ENCODE measurements around the gene C1orf21.

The C1orf21 gene

DNA sequence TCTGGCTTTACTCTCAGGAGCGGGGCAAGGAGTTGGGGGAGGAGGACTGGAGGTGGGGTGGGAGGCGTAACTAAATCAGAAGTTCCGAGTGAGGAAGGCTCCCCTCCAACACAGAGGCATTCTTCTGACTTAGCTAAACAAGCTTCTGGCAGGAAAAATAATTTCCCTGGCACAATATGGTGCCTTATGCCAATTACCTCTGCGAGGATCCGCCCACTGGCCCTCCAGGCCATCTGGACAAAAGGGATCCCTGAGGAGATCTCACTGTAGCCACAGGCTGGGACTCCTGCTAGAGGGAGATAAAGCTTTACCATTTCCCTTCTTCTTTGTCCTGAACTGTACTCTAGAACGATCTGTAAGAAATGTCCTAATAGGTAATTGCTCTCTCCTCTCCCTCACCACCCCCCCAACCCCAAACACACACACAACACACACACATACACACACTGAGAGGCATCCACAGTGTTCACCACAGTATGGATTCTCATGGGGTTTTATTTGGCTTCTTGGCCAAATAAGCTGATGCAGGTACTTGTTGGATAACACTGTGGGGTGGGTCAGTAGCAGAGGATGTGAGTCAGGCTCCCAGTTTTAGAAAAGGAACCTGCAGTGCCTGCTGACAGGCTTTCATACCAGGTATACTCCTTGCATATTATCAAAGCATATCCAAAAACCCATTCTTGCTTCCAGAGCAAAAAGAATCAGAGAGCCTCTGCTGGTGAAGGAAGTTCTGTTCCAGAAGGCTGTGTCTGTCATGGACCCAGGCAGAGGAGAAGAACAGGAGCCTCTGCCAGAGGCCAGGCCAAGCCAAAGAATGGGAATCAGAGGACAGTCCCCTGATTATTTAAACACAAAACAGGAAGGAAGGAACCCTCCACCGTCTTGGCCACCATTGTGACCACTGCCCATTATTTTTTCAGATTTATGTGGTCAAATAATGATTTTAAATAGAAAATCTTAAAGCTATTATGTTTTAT, 169.1 kb downstream of the C1orf21 start:
- no peaks in the 10 kb centered on the region for H3K9me3 ChIP-seq (ENCODE audit: control insufficient read depth, insufficient read depth, low read length)
- no peaks in the 10 kb centered on the region for H3F3A ChIP-seq (ENCODE audit: control insufficient read depth, insufficient read depth)
- no peak overlapping the region for H3K4me3 ChIP-seq (ENCODE audit: low read length)
- no peaks in the 10 kb centered on the region for H4K20me1 ChIP-seq (ENCODE audit: control insufficient read depth, insufficient read depth, low read depth, low read length)
- peaks cover 16% of the 10 kb centered on the region for H3K27me3 ChIP-seq (ENCODE audit: control insufficient read depth, low read length)
- TF ChIP-seq, protein P1, sequence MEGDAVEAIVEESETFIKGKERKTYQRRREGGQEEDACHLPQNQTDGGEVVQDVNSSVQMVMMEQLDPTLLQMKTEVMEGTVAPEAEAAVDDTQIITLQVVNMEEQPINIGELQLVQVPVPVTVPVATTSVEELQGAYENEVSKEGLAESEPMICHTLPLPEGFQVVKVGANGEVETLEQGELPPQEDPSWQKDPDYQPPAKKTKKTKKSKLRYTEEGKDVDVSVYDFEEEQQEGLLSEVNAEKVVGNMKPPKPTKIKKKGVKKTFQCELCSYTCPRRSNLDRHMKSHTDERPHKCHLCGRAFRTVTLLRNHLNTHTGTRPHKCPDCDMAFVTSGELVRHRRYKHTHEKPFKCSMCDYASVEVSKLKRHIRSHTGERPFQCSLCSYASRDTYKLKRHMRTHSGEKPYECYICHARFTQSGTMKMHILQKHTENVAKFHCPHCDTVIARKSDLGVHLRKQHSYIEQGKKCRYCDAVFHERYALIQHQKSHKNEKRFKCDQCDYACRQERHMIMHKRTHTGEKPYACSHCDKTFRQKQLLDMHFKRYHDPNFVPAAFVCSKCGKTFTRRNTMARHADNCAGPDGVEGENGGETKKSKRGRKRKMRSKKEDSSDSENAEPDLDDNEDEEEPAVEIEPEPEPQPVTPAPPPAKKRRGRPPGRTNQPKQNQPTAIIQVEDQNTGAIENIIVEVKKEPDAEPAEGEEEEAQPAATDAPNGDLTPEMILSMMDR (IDR thresholded peaks at IDR 0.05; ENCODE audit: low read depth, low read length, poor library complexity, severe bottlenecking): no peak
- no peak for TF ChIP-seq EZH2phosphoT487 (IDR thresholded peaks at IDR 0.05; ENCODE audit: borderline replicate concordance, low read length)
- no peaks in the 10 kb centered on the region for H3K4me1 ChIP-seq (ENCODE audit: control insufficient read depth, low read length)
- no peaks in the 10 kb centered on the region for H3K36me3 ChIP-seq (ENCODE audit: control insufficient read depth, low read length)
- H3K4me2 ChIP-seq (ENCODE audit: low read length): no peak overlapping the region
- H3K79me2 ChIP-seq (ENCODE audit: control insufficient read depth, low read length): no peaks in the 10 kb centered on the region
- no peak overlapping the region for H3K27ac ChIP-seq (ENCODE audit: low read depth, low read length)
- no peaks in the 10 kb centered on the region for H3K9me2 ChIP-seq (replicated peaks; ENCODE audit: control insufficient read depth, low read length)

- H3K79me2 ChIP-seq (ENCODE audit: control insufficient read depth, low read length): no peaks in the 10 kb centered on the region
- no peaks in the 10 kb centered on the region for H3K9me2 ChIP-seq (replicated peaks; ENCODE audit: control insufficient read depth, low read length)
- H3K27ac ChIP-seq (ENCODE audit: low read depth, low read length): no peak overlapping the region
- TF ChIP-seq, protein P1 (IDR thresholded peaks at IDR 0.05; ENCODE audit: low read depth, low read length, poor library complexity, severe bottlenecking): no peak
- TF ChIP-seq EZH2phosphoT487 (IDR thresholded peaks at IDR 0.05; ENCODE audit: borderline replicate concordance, low read length): no peak
- H3K9me3 ChIP-seq (ENCODE audit: control insufficient read depth, insufficient read depth, low read length): no peaks in the 10 kb centered on the region
- no peaks in the 10 kb centered on the region for H4K20me1 ChIP-seq (ENCODE audit: control insufficient read depth, insufficient read depth, low read depth, low read length)
- H3K36me3 ChIP-seq (ENCODE audit: control insufficient read depth, low read length): no peaks in the 10 kb centered on the region
- no peak overlapping the region for H3K4me2 ChIP-seq (ENCODE audit: low read length)
- H3K27me3 ChIP-seq (ENCODE audit: control insufficient read depth, low read length): peaks cover 19% of the 10 kb centered on the region
- H3F3A ChIP-seq (ENCODE audit: control insufficient read depth, insufficient read depth): no peaks in the 10 kb centered on the region
- no peaks in the 10 kb centered on the region for H3K4me1 ChIP-seq (ENCODE audit: control insufficient read depth, low read length)
- H3K4me3 ChIP-seq (ENCODE audit: low read length): no peak overlapping the region
Measured at GRCh38 chr1:184556665-184557064, 169.8 kb downstream of the C1orf21 start.

GRCh38 chr1:184557423-184558347, 170.9 kb downstream of the C1orf21 start:
- Histone ChIP-seq H3K27ac (ENCODE audit: low read depth, low read length) (no peak overlapping the region), H3K4me2 (ENCODE audit: low read length) (no peak overlapping the region), H3F3A (ENCODE audit: control insufficient read depth, insufficient read depth) (no peaks in the 10 kb centered on the region), H3K36me3 (ENCODE audit: control insufficient read depth, low read length) (no peaks in the 10 kb centered on the region), H4K20me1 (ENCODE audit: control insufficient read depth, insufficient read depth, low read depth, low read length) (no peaks in the 10 kb centered on the region), H3K9me3 (ENCODE audit: control insufficient read depth, insufficient read depth, low read length) (no peaks in the 10 kb centered on the region), H3K4me3 (ENCODE audit: low read length) (no peak overlapping the region), H3K4me1 (ENCODE audit: control insufficient read depth, low read length) (no peaks in the 10 kb centered on the region), H3K9me2 (replicated peaks; ENCODE audit: control insufficient read depth, low read length) (no peaks in the 10 kb centered on the region), H3K27me3 (ENCODE audit: control insufficient read depth, low read length) (peaks cover 17% of the 10 kb centered on the region), H3K79me2 (ENCODE audit: control insufficient read depth, low read length) (no peaks in the 10 kb centered on the region)
- no peak for TF ChIP-seq EZH2phosphoT487 (IDR thresholded peaks at IDR 0.05; ENCODE audit: borderline replicate concordance, low read length)
- TF ChIP-seq, protein P1 (IDR thresholded peaks at IDR 0.05; ENCODE audit: low read depth, low read length, poor library complexity, severe bottlenecking): no peak

Data from DOHH2 (cell line).